IMR-90 (cell line): Measurements from ENCODE around the gene CACNA1D. TPM values are rescaled to one million over a fixed set of nuclear protein-coding genes. Genes with fewer than 3 reads are reported as not detected.

Experiments
- ATAC-seq: fragments of 200-7000 bp; cut with Tn5 transposase; 2 replicates; pipeline ENCODE4 v1.9.1; 2020; ENCODE audit warnings: low read depth, mild to moderate bottlenecking, moderate library complexity
- BruUV-seq: library from RNA; stranded (reverse); fragments of 400-500 nt; replicated peaks from 2 replicates; lab custom pipeline; 2021; lab: Mats Ljungman, UMichigan
- CTCF ChIA-PET: fragments of 300-600 bp; formaldehyde crosslinking; extraction: SDS; loops from one replicate; lab custom pipeline; 2021; ENCODE audit warnings: antibody characterized with exemption; lab: Yijun Ruan, JAX
- POLR2A ChIA-PET: fragments of 300-600 bp; sonication (Branson Sonifier 250); formaldehyde crosslinking; loops from one replicate; lab custom pipeline; 2022; ENCODE audit warnings: antibody characterized with exemption; ENCODE audit not compliant: unreplicated experiment; lab: Charles Lee
- DNase-seq: peaks from one replicate; pipeline ENCODE4 v3.0.0; 2013
- H2AFZ ChIP-seq: replicated peaks from 2 replicates; pipeline ENCODE3; 2013; ENCODE audit warnings: low read length, mild to moderate bottlenecking; ENCODE audit not compliant: poor library complexity
- H2AK5ac ChIP-seq: 2 replicates; pipeline ENCODE4 v1.6.1; 2013; ENCODE audit warnings: low read depth, low read length, inconsistent platforms
- H2AK9ac ChIP-seq: replicated peaks from 2 replicates; pipeline ENCODE3; 2013; ENCODE audit warnings: mild to moderate bottlenecking, low read depth, low read length, moderate library complexity; ENCODE audit not compliant: poor library complexity
- H2BK120ac ChIP-seq: 2 replicates; pipeline ENCODE4 v1.6.1; 2013; ENCODE audit warnings: low read depth, low read length, inconsistent platforms
- H2BK15ac ChIP-seq: 3 replicates; pipeline ENCODE4 v1.6.1; 2013; ENCODE audit warnings: low read depth, low read length, inconsistent platforms
- H2BK20ac ChIP-seq: 2 replicates; pipeline ENCODE4 v1.6.1; 2013; ENCODE audit warnings: low read depth, mild to moderate bottlenecking, inconsistent platforms, low read length, moderate library complexity
- H2BK5ac ChIP-seq: 2 replicates; pipeline ENCODE4 v1.6.1; 2013; ENCODE audit warnings: mild to moderate bottlenecking, low read depth, low read length, inconsistent platforms; ENCODE audit not compliant: poor library complexity, severe bottlenecking
- H3K14ac ChIP-seq: replicated peaks from 2 replicates; pipeline ENCODE4 v1.6.1; 2013; ENCODE audit warnings: low read depth, low read length, inconsistent platforms
- H3K18ac ChIP-seq: 2 replicates; pipeline ENCODE4 v1.6.1; 2013; ENCODE audit warnings: low read depth, low read length, control low read depth
- H3K23ac ChIP-seq: 2 replicates; pipeline ENCODE4 v1.6.1; 2013; ENCODE audit warnings: low read depth, low read length, inconsistent platforms
- H3K27ac ChIP-seq: 2 replicates; pipeline ENCODE4 v1.5.1; 2013; ENCODE audit warnings: mild to moderate bottlenecking, control low read depth, low read length; ENCODE audit not compliant: insufficient read depth
- H3K27me3 ChIP-seq: 2 replicates; pipeline ENCODE4 v1.6.1; 2013; ENCODE audit warnings: low read length; ENCODE audit not compliant: control insufficient read depth, insufficient read depth
- H3K36me3 ChIP-seq: 2 replicates; pipeline ENCODE4 v1.6.1; 2013; ENCODE audit warnings: low read length, mixed read lengths; ENCODE audit not compliant: control insufficient read depth, insufficient read depth
- H3K4ac ChIP-seq: 2 replicates; pipeline ENCODE4 v1.6.1; 2013; ENCODE audit warnings: low read depth, low read length, inconsistent platforms
- H3K4me1 ChIP-seq: 2 replicates; pipeline ENCODE4 v1.6.1; 2013; ENCODE audit warnings: low read length, mixed read lengths; ENCODE audit not compliant: control insufficient read depth, insufficient read depth
- H3K4me2 ChIP-seq: 2 replicates; pipeline ENCODE4 v1.6.1; 2013; ENCODE audit warnings: low read depth, mild to moderate bottlenecking, control low read depth, low read length, moderate library complexity
- H3K4me3 ChIP-seq: 2 replicates; pipeline ENCODE4 v1.5.1; 2013; ENCODE audit warnings: low read depth, mild to moderate bottlenecking, control low read depth, low read length, moderate library complexity; ENCODE audit not compliant: insufficient read depth
- H3K56ac ChIP-seq: 2 replicates; pipeline ENCODE4 v1.6.1; 2013; ENCODE audit warnings: low read length, inconsistent platforms; ENCODE audit not compliant: insufficient read depth; ENCODE audit errors: extremely low read depth
- H3K79me1 ChIP-seq, 2 experiments: 2 replicates each; pipeline ENCODE4 v1.6.1; 2013; ENCODE audit warnings: low read length in 2 of 2, inconsistent platforms in 1 of 2, low read depth in 1 of 2
- H3K9ac ChIP-seq: 2 replicates; pipeline ENCODE4 v1.6.1; 2013; ENCODE audit warnings: low read depth, low read length, control low read depth
- H3K9me1 ChIP-seq: 2 replicates; pipeline ENCODE4 v1.6.1; 2013; ENCODE audit warnings: low read length, inconsistent platforms; ENCODE audit not compliant: insufficient read depth
- H3K9me3 ChIP-seq: 2 replicates; pipeline ENCODE4 v1.6.1; 2013; ENCODE audit warnings: low read length; ENCODE audit not compliant: control insufficient read depth, insufficient read depth
- H4K20me1 ChIP-seq: 2 replicates; pipeline ENCODE4 v1.6.1; 2013; ENCODE audit warnings: low read length, inconsistent platforms; ENCODE audit not compliant: insufficient read depth
- H4K5ac ChIP-seq: 2 replicates; pipeline ENCODE4 v1.6.1; 2013; ENCODE audit warnings: mild to moderate bottlenecking, low read depth, low read length, control low read depth
- H4K8ac ChIP-seq, 2 experiments: 2 replicates each; pipeline ENCODE4 v1.6.1; 2013; ENCODE audit warnings: low read depth in 2 of 2, low read length in 2 of 2, control low read depth in 1 of 2, inconsistent platforms in 1 of 2
- H4K91ac ChIP-seq: 2 replicates; pipeline ENCODE4 v1.6.1; 2013; ENCODE audit warnings: low read depth, low read length, inconsistent platforms; ENCODE audit not compliant: insufficient read depth
- BHLHE40 ChIP-seq: fragments of 150-350 bp; IDR thresholded peaks from 2 replicates; pipeline ENCODE4 v1.6.1; 2016; ENCODE audit warnings: mild to moderate bottlenecking, low read depth, low read length
- CEBPB ChIP-seq: IDR thresholded peaks from 2 replicates; pipeline ENCODE4 v1.6.1; 2012; ENCODE audit warnings: low read depth, low read length, improper control_type of control experiment
- CHD1 ChIP-seq: IDR thresholded peaks from 2 replicates; pipeline ENCODE4 v1.6.1; 2012; ENCODE audit warnings: low read depth, low read length, improper control_type of control experiment
- FOS ChIP-seq: fragments of 150-350 bp; IDR thresholded peaks from 2 replicates; pipeline ENCODE4 v1.6.1; 2016; ENCODE audit warnings: low read depth, low read length
- MAFK ChIP-seq: IDR thresholded peaks from 2 replicates; pipeline ENCODE4 v1.6.1; 2012; ENCODE audit warnings: low read depth, low read length, improper control_type of control experiment
- MAZ ChIP-seq: IDR thresholded peaks from 2 replicates; pipeline ENCODE4 v1.6.1; 2012; ENCODE audit warnings: low read depth, mild to moderate bottlenecking, low read length, improper control_type of control experiment, moderate library complexity, borderline replicate concordance
- MXI1 ChIP-seq: IDR thresholded peaks from 2 replicates; pipeline ENCODE4 v1.6.1; 2012; ENCODE audit warnings: low read depth, mild to moderate bottlenecking, low read length, moderate library complexity, borderline replicate concordance
- NFE2L2 ChIP-seq: fragments of 150-350 bp; IDR thresholded peaks from 2 replicates; pipeline ENCODE4 v1.6.1; 2016; ENCODE audit warnings: low read depth, mild to moderate bottlenecking, low read length
- POLR2A ChIP-seq: IDR thresholded peaks from 2 replicates; pipeline ENCODE4 v1.6.1; 2012; ENCODE audit warnings: mild to moderate bottlenecking, low read depth, low read length
- RAD21 ChIP-seq: IDR thresholded peaks from 2 replicates; pipeline ENCODE4 v1.6.1; 2012; ENCODE audit warnings: low read length, improper control_type of control experiment
- RCOR1 ChIP-seq: IDR thresholded peaks from 2 replicates; pipeline ENCODE4 v1.6.1; 2012; ENCODE audit warnings: mild to moderate bottlenecking, low read length, improper control_type of control experiment; ENCODE audit not compliant: insufficient replicate concordance
- RFX5 ChIP-seq: IDR thresholded peaks from 2 replicates; pipeline ENCODE4 v1.8.0; 2012; ENCODE audit warnings: low read depth, mild to moderate bottlenecking, low read length, moderate library complexity
- SMC3 ChIP-seq: fragments of 150-350 bp; IDR thresholded peaks from 2 replicates; pipeline ENCODE4 v1.6.1; 2016; ENCODE audit warnings: low read depth, mild to moderate bottlenecking, antibody characterized with exemption, low read length, moderate library complexity
- dilution Hi-C: fragments of 300-500 bp; cut with HindIII; formaldehyde crosslinking; loops from one replicate; pipeline ENCODE4 v1.14.3; 2018; ENCODE audit warnings: low sequenced_read_pairs; ENCODE audit not compliant: unreplicated experiment
- in situ Hi-C: fragments of 300-500 bp; cut with MboI; formaldehyde crosslinking; loops from 3 replicates; pipeline ENCODE4 v1.14.3; 2019; ENCODE audit warnings: low sequenced_read_pairs, inconsistent platforms, mixed read lengths
- intact Hi-C: fragments of 100-400 bp; cut with micrococcal nuclease; formaldehyde crosslinking; loops from 2 replicates; pipeline ENCODE4 v1.10.0; 2022
- polyA plus RNA-seq, 3 experiments: library from polyadenylated mRNA; depleted of rRNA; stranded (reverse); fragments of >200 nt; gene quantifications; 2 replicates each; pipeline ENCODE4 v1.2.3, GENCODE V29; 2012; ENCODE audit warnings: low replicate concordance in 1 of 3
- total RNA-seq: library from RNA; depleted of rRNA; stranded (reverse); fragments of >200 nt; gene quantifications from 2 replicates; pipeline ENCODE4 v1.2.3, GENCODE V29; 2012
- TF ChIP-seq, protein P1 (sequence below): conservative IDR thresholded peaks from 2 replicates; pipeline ENCODE4 v1.5.1; 2012; ENCODE audit warnings: mild to moderate bottlenecking, low read depth, low read length, improper control_type of control experiment
- TF ChIP-seq, protein P2 (sequence below): fragments of 150-350 bp; IDR thresholded peaks from 2 replicates; pipeline ENCODE4 v1.6.1; 2016; ENCODE audit warnings: low read depth, mild to moderate bottlenecking, low read length, moderate library complexity, borderline replicate concordance
- TF ChIP-seq, protein P3 (sequence below): fragments of 150-350 bp; IDR thresholded peaks from 2 replicates; pipeline ENCODE4 v1.6.1; 2017; ENCODE audit warnings: mild to moderate bottlenecking, antibody characterized with exemption, low read length, low read depth

Gene CACNA1D
- total and polyA plus RNA-seq, 2 of the 4 experiments (the other 2 are of a cell fraction): 0.07 TPM; not detected in 1

DNA sequence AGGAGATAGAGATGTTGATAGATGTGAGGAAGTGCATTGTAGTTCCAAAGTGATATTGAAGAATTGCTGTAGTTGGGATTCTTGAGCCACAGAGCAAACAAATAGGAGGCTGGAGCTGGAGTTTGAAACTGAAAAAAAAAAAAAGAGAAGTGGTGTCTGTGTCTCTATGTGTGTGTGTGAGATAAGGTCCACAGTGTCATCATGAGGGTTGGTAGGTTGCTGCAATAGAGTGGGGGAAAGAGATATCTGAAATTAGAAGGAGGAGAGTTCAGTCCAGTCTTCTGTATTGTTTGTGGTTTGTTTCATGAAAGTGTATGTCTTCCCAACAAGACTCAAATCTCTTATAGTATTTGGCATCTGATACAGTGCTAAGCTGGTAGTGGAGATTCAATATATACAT, 37.3 kb upstream of the CACNA1D start:
- no peak overlapping the region for H4K5ac ChIP-seq
- H2AK5ac ChIP-seq: no peak overlapping the region
- no peak overlapping the region for H2BK15ac ChIP-seq
- DNase-seq (no peak), ATAC-seq (no peak)
- ChIA-PET CTCF (interaction anchor here (0.6 kb wide), 1 partner anchor 277 kb away, joined by 5 read pairs; no protein-coding TSS in a partner anchor), POLR2A (no interaction called here)
- no peak overlapping the region for H3K56ac ChIP-seq
- no peaks in the 10 kb centered on the region for H3K4me1 ChIP-seq
- H3K4me2 ChIP-seq: no peak overlapping the region
- H4K91ac ChIP-seq: no peak overlapping the region
- in situ Hi-C loops: no loop called here
- no peak overlapping the region for H2BK120ac ChIP-seq
- no peaks in the 10 kb centered on the region for H3K79me1 ChIP-seq
- dilution Hi-C loops: no loop called here
- no peak overlapping the region for H3K4me3 ChIP-seq
- no peak overlapping the region for H3K18ac ChIP-seq
- intact Hi-C loops: no loop called here
- H3K27ac ChIP-seq: no peak overlapping the region
- no peak overlapping the region for H3K9ac ChIP-seq
- no peak overlapping the region for H2AK9ac ChIP-seq
- H3K23ac ChIP-seq: no peak overlapping the region
- BruUV-seq: no TSS peak
- H3K14ac ChIP-seq: no peak overlapping the region
- TF ChIP-seq CEBPB: no peak
- TF ChIP-seq, protein P1, sequence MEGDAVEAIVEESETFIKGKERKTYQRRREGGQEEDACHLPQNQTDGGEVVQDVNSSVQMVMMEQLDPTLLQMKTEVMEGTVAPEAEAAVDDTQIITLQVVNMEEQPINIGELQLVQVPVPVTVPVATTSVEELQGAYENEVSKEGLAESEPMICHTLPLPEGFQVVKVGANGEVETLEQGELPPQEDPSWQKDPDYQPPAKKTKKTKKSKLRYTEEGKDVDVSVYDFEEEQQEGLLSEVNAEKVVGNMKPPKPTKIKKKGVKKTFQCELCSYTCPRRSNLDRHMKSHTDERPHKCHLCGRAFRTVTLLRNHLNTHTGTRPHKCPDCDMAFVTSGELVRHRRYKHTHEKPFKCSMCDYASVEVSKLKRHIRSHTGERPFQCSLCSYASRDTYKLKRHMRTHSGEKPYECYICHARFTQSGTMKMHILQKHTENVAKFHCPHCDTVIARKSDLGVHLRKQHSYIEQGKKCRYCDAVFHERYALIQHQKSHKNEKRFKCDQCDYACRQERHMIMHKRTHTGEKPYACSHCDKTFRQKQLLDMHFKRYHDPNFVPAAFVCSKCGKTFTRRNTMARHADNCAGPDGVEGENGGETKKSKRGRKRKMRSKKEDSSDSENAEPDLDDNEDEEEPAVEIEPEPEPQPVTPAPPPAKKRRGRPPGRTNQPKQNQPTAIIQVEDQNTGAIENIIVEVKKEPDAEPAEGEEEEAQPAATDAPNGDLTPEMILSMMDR: no peak
- TF ChIP-seq FOS: no peak
- no peak for TF ChIP-seq MAZ
- no peak for TF ChIP-seq MAFK
- no peak for TF ChIP-seq RCOR1
- TF ChIP-seq, protein P2, sequence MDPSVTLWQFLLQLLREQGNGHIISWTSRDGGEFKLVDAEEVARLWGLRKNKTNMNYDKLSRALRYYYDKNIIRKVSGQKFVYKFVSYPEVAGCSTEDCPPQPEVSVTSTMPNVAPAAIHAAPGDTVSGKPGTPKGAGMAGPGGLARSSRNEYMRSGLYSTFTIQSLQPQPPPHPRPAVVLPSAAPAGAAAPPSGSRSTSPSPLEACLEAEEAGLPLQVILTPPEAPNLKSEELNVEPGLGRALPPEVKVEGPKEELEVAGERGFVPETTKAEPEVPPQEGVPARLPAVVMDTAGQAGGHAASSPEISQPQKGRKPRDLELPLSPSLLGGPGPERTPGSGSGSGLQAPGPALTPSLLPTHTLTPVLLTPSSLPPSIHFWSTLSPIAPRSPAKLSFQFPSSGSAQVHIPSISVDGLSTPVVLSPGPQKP: no peak
- no peak for TF ChIP-seq POLR2A
- no peak for TF ChIP-seq MXI1
- TF ChIP-seq NFE2L2: no peak
- no peak for TF ChIP-seq RFX5
- TF ChIP-seq CHD1: no peak
- no peak for TF ChIP-seq BHLHE40
- no peak for TF ChIP-seq SMC3
- TF ChIP-seq, protein P3, sequence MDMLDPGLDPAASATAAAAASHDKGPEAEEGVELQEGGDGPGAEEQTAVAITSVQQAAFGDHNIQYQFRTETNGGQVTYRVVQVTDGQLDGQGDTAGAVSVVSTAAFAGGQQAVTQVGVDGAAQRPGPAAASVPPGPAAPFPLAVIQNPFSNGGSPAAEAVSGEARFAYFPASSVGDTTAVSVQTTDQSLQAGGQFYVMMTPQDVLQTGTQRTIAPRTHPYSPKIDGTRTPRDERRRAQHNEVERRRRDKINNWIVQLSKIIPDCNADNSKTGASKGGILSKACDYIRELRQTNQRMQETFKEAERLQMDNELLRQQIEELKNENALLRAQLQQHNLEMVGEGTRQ: no peak
- TF ChIP-seq RAD21: no peak
- no peaks in the 10 kb centered on the region for H4K20me1 ChIP-seq
- H2AFZ ChIP-seq: no peak overlapping the region
- H3K9me3 ChIP-seq: no peaks in the 10 kb centered on the region
- H2BK5ac ChIP-seq: no peak overlapping the region
- no peak overlapping the region for H3K4ac ChIP-seq
- H3K27me3 ChIP-seq: no peaks in the 10 kb centered on the region
- no peak overlapping the region for H4K8ac ChIP-seq
- no peaks in the 10 kb centered on the region for H3K9me1 ChIP-seq
- no peaks in the 10 kb centered on the region for H3K36me3 ChIP-seq
- H2BK20ac ChIP-seq: no peak overlapping the region
